GM12801 (cell line): Measurements from ENCODE around the gene TSHZ2.

ENCODE experiments used
- TF ChIP-seq, protein P1 (sequence below): IDR thresholded peaks from one replicate; pipeline ENCODE4 v1.5.1; 2011; ENCODE audit warnings: control low read depth; ENCODE audit not compliant: insufficient read length; ENCODE audit errors: extremely low read depth

TSHZ2 gene

DNA sequence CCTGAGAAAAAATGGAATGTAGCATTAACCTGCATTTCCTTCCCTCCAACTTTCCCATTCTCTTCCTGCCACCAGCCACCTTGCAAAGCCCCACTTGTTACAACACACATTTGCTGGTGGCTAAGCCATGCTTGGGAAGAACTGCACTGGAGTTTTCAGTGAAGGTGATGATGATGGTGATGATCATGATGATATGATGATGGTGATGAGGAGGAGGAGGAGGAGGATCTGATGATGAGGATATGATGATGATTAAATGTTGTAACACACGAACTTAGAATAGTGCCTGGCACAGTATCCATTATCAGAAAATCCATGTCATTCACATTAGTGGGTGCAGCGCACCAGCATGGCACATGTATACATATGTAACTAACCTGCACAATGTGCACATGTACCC, 297.2 kb downstream of the TSHZ2 start:
- TF ChIP-seq, protein P1, sequence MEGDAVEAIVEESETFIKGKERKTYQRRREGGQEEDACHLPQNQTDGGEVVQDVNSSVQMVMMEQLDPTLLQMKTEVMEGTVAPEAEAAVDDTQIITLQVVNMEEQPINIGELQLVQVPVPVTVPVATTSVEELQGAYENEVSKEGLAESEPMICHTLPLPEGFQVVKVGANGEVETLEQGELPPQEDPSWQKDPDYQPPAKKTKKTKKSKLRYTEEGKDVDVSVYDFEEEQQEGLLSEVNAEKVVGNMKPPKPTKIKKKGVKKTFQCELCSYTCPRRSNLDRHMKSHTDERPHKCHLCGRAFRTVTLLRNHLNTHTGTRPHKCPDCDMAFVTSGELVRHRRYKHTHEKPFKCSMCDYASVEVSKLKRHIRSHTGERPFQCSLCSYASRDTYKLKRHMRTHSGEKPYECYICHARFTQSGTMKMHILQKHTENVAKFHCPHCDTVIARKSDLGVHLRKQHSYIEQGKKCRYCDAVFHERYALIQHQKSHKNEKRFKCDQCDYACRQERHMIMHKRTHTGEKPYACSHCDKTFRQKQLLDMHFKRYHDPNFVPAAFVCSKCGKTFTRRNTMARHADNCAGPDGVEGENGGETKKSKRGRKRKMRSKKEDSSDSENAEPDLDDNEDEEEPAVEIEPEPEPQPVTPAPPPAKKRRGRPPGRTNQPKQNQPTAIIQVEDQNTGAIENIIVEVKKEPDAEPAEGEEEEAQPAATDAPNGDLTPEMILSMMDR: no peak

DNA sequence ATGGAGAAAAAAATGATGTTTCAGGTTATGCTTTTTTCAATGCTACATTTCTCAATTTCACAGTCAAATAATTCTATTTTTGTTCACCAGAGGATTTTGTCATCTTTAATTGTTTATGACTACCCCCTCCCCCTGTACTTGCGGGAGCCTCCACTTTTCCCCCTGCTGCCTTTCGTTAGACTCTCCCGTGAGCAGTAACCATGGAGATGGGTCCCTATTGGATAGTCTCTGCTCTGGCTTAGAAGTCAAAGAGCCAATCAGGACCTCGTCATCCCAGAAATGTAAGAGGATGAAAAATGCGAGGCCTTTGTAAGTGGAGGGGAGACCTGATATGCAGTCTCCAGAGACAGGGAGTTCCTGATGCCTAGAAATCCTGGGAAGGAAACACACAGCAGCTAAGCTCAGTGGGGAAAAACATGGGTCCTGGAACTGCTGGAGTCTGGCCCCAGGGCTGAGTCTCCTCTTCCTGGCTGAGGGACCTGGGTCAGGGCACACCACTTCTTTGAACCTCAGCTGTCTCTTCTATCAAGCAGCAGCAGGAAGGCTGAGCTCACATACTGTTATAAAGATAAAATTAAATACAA, 298.7 kb downstream of the TSHZ2 start:
- TF ChIP-seq, protein P1: no peak

DNA sequence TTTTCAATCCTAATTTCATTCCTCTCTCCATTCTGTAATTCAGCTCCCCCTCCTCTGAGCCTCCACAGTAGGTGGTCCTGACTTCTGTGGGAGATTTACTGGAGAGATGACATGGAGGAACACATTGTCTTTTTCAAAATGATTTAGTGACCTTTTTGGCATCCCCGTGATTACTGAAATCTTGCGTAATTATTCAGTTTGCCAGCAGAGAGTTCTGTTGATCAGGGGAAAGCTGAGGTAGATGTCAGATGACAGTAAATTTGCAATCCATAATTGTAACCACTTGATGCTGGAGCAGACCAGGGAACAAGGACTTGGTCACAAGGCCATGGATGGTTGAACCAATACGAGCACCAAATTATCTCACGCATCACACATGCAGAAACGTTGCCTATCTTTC, 302.2 kb downstream of the TSHZ2 start:
- TF ChIP-seq, protein P1: no peak

DNA sequence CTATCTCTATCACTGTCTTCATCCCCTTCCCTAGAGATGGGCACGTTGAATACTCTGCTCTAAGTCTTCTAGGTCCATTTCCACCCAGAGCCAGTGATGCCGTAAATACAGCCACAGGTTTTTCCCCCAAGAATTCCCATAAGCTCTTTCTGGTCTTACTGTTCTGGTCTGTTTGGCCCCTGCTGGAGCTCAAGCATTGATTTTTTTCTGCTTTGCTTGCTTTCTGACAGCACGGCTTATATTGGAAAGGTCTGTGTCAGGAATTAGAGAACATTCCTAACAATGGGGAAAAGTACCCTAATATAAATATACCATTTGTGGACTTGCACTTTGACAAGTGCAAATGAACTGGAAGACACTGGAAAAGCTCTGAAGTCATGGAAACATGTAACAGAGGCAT, 302.6 kb downstream of the TSHZ2 start:
- TF ChIP-seq, protein P1: no peak

DNA sequence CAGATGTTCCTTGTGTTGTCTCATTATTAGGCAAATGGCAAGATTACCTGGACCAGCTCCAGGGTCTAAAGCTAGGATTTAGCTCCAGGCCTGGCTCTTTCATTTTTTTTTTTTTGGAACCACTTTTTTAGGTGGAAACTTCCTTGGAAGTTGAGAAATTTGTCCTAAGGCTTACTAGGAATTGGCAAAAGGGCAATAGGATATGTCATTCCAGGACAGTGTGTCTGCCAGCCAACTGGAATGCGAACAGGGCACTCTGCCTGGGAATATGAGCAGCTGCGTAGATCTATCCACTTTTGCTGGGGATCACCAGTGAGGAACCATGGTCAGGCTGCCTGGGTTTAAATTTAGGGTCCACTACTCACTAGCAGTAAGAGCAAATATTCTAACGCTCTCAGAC, 304.0 kb downstream of the TSHZ2 start:
- TF ChIP-seq, protein P1: no peak

DNA sequence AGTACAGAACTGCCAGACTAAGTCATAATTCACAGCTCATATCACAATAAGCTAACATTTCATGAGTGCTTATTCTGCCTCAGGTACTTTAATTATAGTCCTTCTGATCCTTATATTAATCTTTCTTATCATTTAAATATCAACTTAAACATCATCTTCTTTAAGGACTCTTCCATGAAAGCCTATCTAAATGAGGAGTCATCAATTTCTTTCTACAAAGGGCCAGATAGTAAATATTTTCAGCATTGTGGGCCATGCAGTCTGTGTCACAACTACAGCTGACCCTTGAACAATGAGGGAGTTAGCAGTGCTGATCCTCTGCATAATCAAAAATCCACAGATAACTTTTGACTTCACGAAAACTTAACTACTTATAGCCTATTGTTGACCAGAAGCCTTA, 306.4 kb downstream of the TSHZ2 start:
- TF ChIP-seq, protein P1: no peak

DNA sequence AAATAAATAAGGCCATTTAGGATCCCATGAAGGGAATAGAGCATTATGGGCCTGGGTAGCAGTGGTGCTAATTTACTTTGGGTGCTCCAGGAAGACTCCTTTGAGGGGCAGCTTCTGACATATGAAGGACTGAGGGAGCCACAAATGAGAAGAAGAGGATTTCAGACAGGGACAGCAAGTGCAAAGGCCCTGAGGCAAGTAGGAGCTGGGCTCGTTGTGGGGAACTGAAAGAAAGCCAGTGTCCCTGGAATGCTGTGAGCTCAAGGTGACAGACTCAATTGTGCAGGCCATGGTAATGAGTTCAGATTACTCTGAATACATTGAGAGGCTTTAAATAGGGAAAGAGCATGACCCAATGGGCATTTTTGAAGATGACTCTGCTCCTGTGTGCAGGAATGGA, 307.6 kb downstream of the TSHZ2 start:
- TF ChIP-seq, protein P1: no peak
